Activated CD4-positive, alpha-beta T cell treated with anti-CD3 and anti-CD28 coated beads, Interleukin-2, amount 10 ng/mL, durations not matched to agents 7 days and 5 days (primary cell): Measurements from ENCODE around the gene DKKL1. TPM values are rescaled to one million over a fixed set of nuclear protein-coding genes. Genes with fewer than 3 reads are reported as not detected.

ENCODE experiments used
- CTCF ChIA-PET: fragments of 350-600 bp; sonication (Branson Sonifier 250); formaldehyde crosslinking; loops from one replicate; lab custom pipeline; 2021; ENCODE audit warnings: antibody characterized with exemption; lab: Charles Lee
- POLR2A ChIA-PET: fragments of 350-600 bp; sonication (Branson Sonifier 250); formaldehyde crosslinking; loops from one replicate; lab custom pipeline; 2021; ENCODE audit warnings: antibody characterized with exemption; lab: Charles Lee
- DNase-seq: peaks from one replicate; pipeline ENCODE4 v3.0.0-alpha.2; 2020
- H3K27ac Mint-ChIP-seq: one replicate; pipeline ENCODE4 v1.8.0; 2021; ENCODE audit warnings: mild to moderate bottlenecking, moderate library complexity, mixed read lengths
- H3K27me3 Mint-ChIP-seq: one replicate; pipeline ENCODE4 v1.8.0; 2021; ENCODE audit warnings: mixed read lengths
- H3K36me3 Mint-ChIP-seq: one replicate; pipeline ENCODE4 v1.8.0; 2021; ENCODE audit warnings: low read depth, mixed read lengths
- H3K4me1 Mint-ChIP-seq: one replicate; pipeline ENCODE4 v1.8.0; 2021; ENCODE audit warnings: mixed read lengths
- H3K4me3 Mint-ChIP-seq: one replicate; pipeline ENCODE4 v1.8.0; 2021; ENCODE audit warnings: mild to moderate bottlenecking, moderate library complexity, mixed read lengths
- H3K9me3 Mint-ChIP-seq: one replicate; pipeline ENCODE4 v1.8.0; 2021; ENCODE audit warnings: mixed read lengths
- total RNA-seq, 2 experiments: library from RNA; stranded (reverse); gene quantifications; one replicate each; pipeline ENCODE4 v1.2.3, GENCODE V29; 2021

Gene DKKL1
- total RNA-seq, 2 experiments from 2014 or later: not detected

- peaks cover 3% of the 10 kb centered on the region for H3K36me3 Mint-ChIP-seq
- no peak for DNase-seq
- ChIA-PET POLR2A (no interaction called here), CTCF (interaction anchor here (1.0 kb wide), 1 partner anchor 13 kb away, joined by 4 read pairs; no protein-coding TSS in a partner anchor)
- no peaks in the 10 kb centered on the region for H3K4me1 Mint-ChIP-seq
- peaks cover 13% of the 10 kb centered on the region for H3K27me3 Mint-ChIP-seq
- H3K9me3 Mint-ChIP-seq: peaks cover 9% of the 10 kb centered on the region
- H3K4me3 Mint-ChIP-seq: no peak overlapping the region
- H3K27ac Mint-ChIP-seq: no peak overlapping the region
These were observed 14.8 kb downstream of the DKKL1 start for GRCh38 chr19:49378512-49378911.

- ChIA-PET POLR2A (no interaction called here), CTCF (no interaction called here)
- H3K4me3 Mint-ChIP-seq: no peak overlapping the region
- peaks cover 3% of the 10 kb centered on the region for H3K36me3 Mint-ChIP-seq
- peaks cover 16% of the 10 kb centered on the region for H3K27me3 Mint-ChIP-seq
- no peaks in the 10 kb centered on the region for H3K4me1 Mint-ChIP-seq
- H3K9me3 Mint-ChIP-seq: peaks cover 13% of the 10 kb centered on the region
- H3K27ac Mint-ChIP-seq: no peak overlapping the region
- DNase-seq: no peak
These were observed 16.7 kb downstream of the DKKL1 start for GRCh38 chr19:49380391-49380790.

GRCh38 chr19:49382639-49383038 lies 19.0 kb downstream of the DKKL1 start:
- Mint-ChIP-seq H3K9me3 (peaks cover 13% of the 10 kb centered on the region), H3K27ac (no peak overlapping the region), H3K27me3 (peaks cover 16% of the 10 kb centered on the region), H3K4me3 (no peak overlapping the region), H3K4me1 (peaks cover 3% of the 10 kb centered on the region), H3K36me3 (peaks cover 4% of the 10 kb centered on the region)
- ChIA-PET CTCF (no interaction called here), POLR2A (no interaction called here)
- no peak for DNase-seq

- POLR2A ChIA-PET: no interaction called here
- no peak overlapping the region for H3K27ac Mint-ChIP-seq
- CTCF ChIA-PET: interaction anchor here (0.8 kb wide), 1 partner anchor 8 kb away, joined by 3 read pairs; no protein-coding TSS in a partner anchor
These were observed 19.9 kb downstream of the DKKL1 start for GRCh38 chr19:49383599-49383998.

GRCh38 chr19:49387936-49388372 lies 24.3 kb downstream of the DKKL1 start, which contains the start of gene KASH5:
TSS of gene KASH5 (plus strand) at chr19:49388249. CDS start at chr19:49390884, 2,635 bp downstream.
- POLR2A ChIA-PET: no interaction called here
- peak within 1 kb of the TSS; percentile 86 for H3K27ac Mint-ChIP-seq
- DNase-seq: peak; percentile 88
- H3K4me3 Mint-ChIP-seq: peak within 1 kb of the TSS; percentile 58
- CTCF ChIA-PET: no interaction called here
- H3K36me3 Mint-ChIP-seq: peaks cover 2% of the 10 kb centered on the region
- H3K4me1 Mint-ChIP-seq: peaks cover 31% of the 10 kb centered on the region
- peaks cover 9% of the 10 kb centered on the region for H3K27me3 Mint-ChIP-seq
- H3K9me3 Mint-ChIP-seq: peaks cover 8% of the 10 kb centered on the region

More at GRCh38 chr19:49383599-49383998, 19.9 kb downstream of the DKKL1 start:
- Mint-ChIP-seq H3K36me3 (peaks cover 4% of the 10 kb centered on the region), H3K27me3 (peaks cover 17% of the 10 kb centered on the region), H3K4me1 (peaks cover 12% of the 10 kb centered on the region), H3K4me3 (no peak overlapping the region), H3K9me3 (peaks cover 16% of the 10 kb centered on the region)
- no peak for DNase-seq

GRCh38 chr19:49389406-49389805 lies 25.7 kb downstream of the DKKL1 start:
- peaks cover 3% of the 10 kb centered on the region for H3K9me3 Mint-ChIP-seq
- ChIA-PET POLR2A (no interaction called here), CTCF (interaction anchor here (1.2 to 1.5 kb wide), 2 partner anchors 31 to 84 kb away, joined by 4 to 6 read pairs; partner anchors contain the start of gene FLT3LG)
- peaks cover 31% of the 10 kb centered on the region for H3K4me1 Mint-ChIP-seq
- no peak for DNase-seq
- H3K27ac Mint-ChIP-seq: no peak overlapping the region
- no peak overlapping the region for H3K4me3 Mint-ChIP-seq
- peaks cover 2% of the 10 kb centered on the region for H3K36me3 Mint-ChIP-seq
- H3K27me3 Mint-ChIP-seq: peaks cover 4% of the 10 kb centered on the region

- Mint-ChIP-seq H3K36me3 (peaks cover 2% of the 10 kb centered on the region), H3K9me3 (peaks cover 3% of the 10 kb centered on the region), H3K27ac (no peak overlapping the region), H3K4me3 (no peak overlapping the region), H3K27me3 (peaks cover 4% of the 10 kb centered on the region), H3K4me1 (peaks cover 31% of the 10 kb centered on the region)
- ChIA-PET CTCF (interaction anchor here (1.0 to 2.5 kb wide), 9 partner anchors 16 to 86 kb away, joined by 3 to 10 read pairs (median 4); partner anchors contain the start of genes FLT3LG and PIH1D1), POLR2A (no interaction called here)
- DNase-seq: no peak
These were observed 26.7 kb downstream of the DKKL1 start for GRCh38 chr19:49390131-49390928.

GRCh38 chr19:49390929-49391359 lies 27.3 kb downstream of the DKKL1 start:
- ChIA-PET POLR2A (no interaction called here), CTCF (interaction anchor here (0.6 to 2.5 kb wide), 24 partner anchors 7 to 259 kb away, joined by 3 to 10 read pairs (median 4); partner anchors contain the start of genes FLT3LG, GFY, PIH1D1 and SLC17A7)
- Mint-ChIP-seq H3K4me1 (peaks cover 31% of the 10 kb centered on the region), H3K27ac (no peak overlapping the region), H3K27me3 (peaks cover 4% of the 10 kb centered on the region), H3K9me3 (peaks cover 3% of the 10 kb centered on the region), H3K4me3 (no peak overlapping the region), H3K36me3 (peaks cover 2% of the 10 kb centered on the region)
- DNase-seq: no peak

GRCh38 chr19:49391581-49392399 lies 28.1 kb downstream of the DKKL1 start:
- Mint-ChIP-seq H3K9me3 (peaks cover 3% of the 10 kb centered on the region), H3K36me3 (peaks cover 2% of the 10 kb centered on the region), H3K4me3 (no peak overlapping the region), H3K27me3 (peaks cover 4% of the 10 kb centered on the region), H3K4me1 (peaks cover 31% of the 10 kb centered on the region), H3K27ac (no peak overlapping the region)
- DNase-seq: peak; percentile 87
- ChIA-PET CTCF (interaction anchor here (0.6 to 2.5 kb wide), 32 partner anchors 8 to 293 kb away, joined by 3 to 10 read pairs (median 4); partner anchors contain the start of genes FLT3LG, GFY, PIH1D1 and SLC17A7), POLR2A (no interaction called here)

GRCh38 chr19:49393881-49394280 lies 30.2 kb downstream of the DKKL1 start:
- Mint-ChIP-seq H3K27ac (peak overlapping the region; percentile 48), H3K4me3 (no peak overlapping the region), H3K36me3 (no peaks in the 10 kb centered on the region), H3K27me3 (peaks cover 5% of the 10 kb centered on the region), H3K4me1 (peaks cover 34% of the 10 kb centered on the region), H3K9me3 (no peaks in the 10 kb centered on the region)
- ChIA-PET CTCF (interaction anchor here (0.8 to 1.8 kb wide), 6 partner anchors 17 to 80 kb away, joined by 3 to 6 read pairs (median 4); partner anchors contain the start of genes FLT3LG and PIH1D1), POLR2A (no interaction called here)
- DNase-seq: no peak

- peaks cover 5% of the 10 kb centered on the region for H3K27me3 Mint-ChIP-seq
- H3K36me3 Mint-ChIP-seq: no peaks in the 10 kb centered on the region
- no peak overlapping the region for H3K4me3 Mint-ChIP-seq
- no peak for DNase-seq
- peak overlapping the region; percentile 19 for H3K27ac Mint-ChIP-seq
- no peaks in the 10 kb centered on the region for H3K9me3 Mint-ChIP-seq
- POLR2A ChIA-PET: no interaction called here
- H3K4me1 Mint-ChIP-seq: peaks cover 39% of the 10 kb centered on the region
- CTCF ChIA-PET: interaction anchor here (0.8 kb wide), 1 partner anchor 11 kb away, joined by 3 read pairs; no protein-coding TSS in a partner anchor
These were observed 32.1 kb downstream of the DKKL1 start for GRCh38 chr19:49395581-49396407.
